Adrenal gland (tissue), 5 donors: ENCODE data around the gene SUSD1.

Experiments used
- POLR2A ChIP-seq, 2 donors: fragments of 450-650 bp; IDR thresholded peaks; one replicate each; pipeline ENCODE4 v1.6.1; 2017; ENCODE audit warnings: antibody characterized with exemption in 2 of 2, mild to moderate bottlenecking in 2 of 2, moderate library complexity in 1 of 2
- TF ChIP-seq, protein P1 (sequence below), 6 experiments: fragments of 450-650 bp in 4 of 6; fragments of 200-600 bp in 2 of 6; sonication (generic) in 1 of 6; IDR thresholded peaks; 1 replicate in 5 of 6; 2 replicates in 1 of 6; pipeline versions ENCODE4 v1.5.1 to v1.8.0; 2016 to 2021; ENCODE audit warnings: antibody characterized with exemption in 6 of 6, mild to moderate bottlenecking in 2 of 6, moderate library complexity in 1 of 6
- donor health status: DM: no; HTN: no; CAD: no.

DNA sequence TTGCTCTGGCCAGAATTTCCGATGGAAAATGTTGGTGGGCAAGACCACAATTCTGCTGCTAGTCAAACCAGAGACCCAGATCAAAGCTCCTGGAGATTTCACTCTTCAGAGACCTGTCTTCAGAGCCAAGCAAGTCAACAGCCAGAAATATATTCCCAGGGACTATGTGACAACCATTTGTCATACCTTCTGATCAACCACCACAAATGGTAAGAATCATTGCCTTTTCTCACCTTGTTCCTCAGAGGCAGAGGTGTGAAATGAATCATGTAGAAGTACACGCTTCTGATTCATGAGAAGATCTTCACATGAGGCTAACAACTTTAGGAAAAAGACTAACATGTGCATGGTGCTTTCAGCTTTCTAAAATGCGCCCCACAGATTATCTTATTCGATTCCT, 53.5 kb downstream of the SUSD1 start:
- no peak for TF ChIP-seq POLR2A (IDR thresholded peaks at IDR 0.05)
- TF ChIP-seq, protein P1, sequence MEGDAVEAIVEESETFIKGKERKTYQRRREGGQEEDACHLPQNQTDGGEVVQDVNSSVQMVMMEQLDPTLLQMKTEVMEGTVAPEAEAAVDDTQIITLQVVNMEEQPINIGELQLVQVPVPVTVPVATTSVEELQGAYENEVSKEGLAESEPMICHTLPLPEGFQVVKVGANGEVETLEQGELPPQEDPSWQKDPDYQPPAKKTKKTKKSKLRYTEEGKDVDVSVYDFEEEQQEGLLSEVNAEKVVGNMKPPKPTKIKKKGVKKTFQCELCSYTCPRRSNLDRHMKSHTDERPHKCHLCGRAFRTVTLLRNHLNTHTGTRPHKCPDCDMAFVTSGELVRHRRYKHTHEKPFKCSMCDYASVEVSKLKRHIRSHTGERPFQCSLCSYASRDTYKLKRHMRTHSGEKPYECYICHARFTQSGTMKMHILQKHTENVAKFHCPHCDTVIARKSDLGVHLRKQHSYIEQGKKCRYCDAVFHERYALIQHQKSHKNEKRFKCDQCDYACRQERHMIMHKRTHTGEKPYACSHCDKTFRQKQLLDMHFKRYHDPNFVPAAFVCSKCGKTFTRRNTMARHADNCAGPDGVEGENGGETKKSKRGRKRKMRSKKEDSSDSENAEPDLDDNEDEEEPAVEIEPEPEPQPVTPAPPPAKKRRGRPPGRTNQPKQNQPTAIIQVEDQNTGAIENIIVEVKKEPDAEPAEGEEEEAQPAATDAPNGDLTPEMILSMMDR (IDR thresholded peaks at IDR 0.05), result no peak
